HG03575 (cell line): ENCODE results near the gene TROAP.
"Not testable (repeated sequence)": the region's sequence is repeated elsewhere in the genome, so short reads cannot be mapped to it uniquely, and the experiment has no call there.

Experiments used
- ATAC-seq: cut with Tn5 transposase; IDR thresholded peaks from one replicate; pipeline ENCODE4 v1.9.1; 2021; ENCODE audit not compliant: unreplicated experiment, insufficient number of reproducible peaks, low FRiP score; ENCODE audit errors: extremely low read depth

TROAP gene, protein sequence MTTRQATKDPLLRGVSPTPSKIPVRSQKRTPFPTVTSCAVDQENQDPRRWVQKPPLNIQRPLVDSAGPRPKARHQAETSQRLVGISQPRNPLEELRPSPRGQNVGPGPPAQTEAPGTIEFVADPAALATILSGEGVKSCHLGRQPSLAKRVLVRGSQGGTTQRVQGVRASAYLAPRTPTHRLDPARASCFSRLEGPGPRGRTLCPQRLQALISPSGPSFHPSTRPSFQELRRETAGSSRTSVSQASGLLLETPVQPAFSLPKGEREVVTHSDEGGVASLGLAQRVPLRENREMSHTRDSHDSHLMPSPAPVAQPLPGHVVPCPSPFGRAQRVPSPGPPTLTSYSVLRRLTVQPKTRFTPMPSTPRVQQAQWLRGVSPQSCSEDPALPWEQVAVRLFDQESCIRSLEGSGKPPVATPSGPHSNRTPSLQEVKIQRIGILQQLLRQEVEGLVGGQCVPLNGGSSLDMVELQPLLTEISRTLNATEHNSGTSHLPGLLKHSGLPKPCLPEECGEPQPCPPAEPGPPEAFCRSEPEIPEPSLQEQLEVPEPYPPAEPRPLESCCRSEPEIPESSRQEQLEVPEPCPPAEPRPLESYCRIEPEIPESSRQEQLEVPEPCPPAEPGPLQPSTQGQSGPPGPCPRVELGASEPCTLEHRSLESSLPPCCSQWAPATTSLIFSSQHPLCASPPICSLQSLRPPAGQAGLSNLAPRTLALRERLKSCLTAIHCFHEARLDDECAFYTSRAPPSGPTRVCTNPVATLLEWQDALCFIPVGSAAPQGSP

DNA sequence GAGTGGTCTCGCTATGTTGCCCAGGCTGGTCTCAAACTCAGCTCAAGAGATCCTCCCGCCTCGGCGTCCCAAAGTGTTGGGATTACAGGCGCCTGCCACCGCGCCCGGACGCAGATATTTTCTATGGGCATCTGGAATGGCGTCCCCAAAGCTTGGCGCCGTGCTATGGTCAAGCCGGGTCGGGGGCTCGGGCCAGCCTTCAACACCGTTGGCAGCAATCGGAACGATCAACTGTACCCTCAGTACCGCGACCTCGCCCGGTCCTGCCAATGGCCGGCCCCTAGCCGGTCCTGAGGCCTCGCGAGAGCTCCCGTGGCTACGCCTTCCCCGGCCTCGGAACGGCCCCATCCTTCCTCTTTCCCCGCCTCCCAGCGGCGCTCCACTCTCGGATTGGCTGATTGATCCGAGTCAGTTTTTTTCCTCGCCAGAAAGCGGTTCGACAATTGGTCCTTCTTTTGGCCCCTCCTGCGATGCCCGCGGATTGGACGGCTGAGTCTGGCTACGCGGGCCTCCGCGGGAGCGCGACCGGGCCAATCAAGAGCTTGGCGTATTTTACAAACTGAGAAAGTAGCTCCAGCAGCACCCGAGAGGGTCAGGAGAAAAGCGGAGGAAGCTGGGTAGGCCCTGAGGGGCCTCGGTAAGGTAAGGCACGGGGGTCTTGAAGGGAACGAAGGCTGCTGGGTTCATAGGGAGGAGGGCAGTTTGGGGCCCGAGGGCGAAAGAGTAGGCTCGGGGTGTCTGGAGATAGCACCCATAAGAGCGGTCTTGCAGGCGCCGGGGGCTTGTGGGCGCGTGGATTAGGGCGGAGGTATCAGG is at the start of gene TROAP:
Gene TROAP (plus strand): TSS at position 548 of the 816 bp plus-strand sequence. CDS start 354 bp downstream, outside the sequence.
- peak; percentile 72 for ATAC-seq

GRCh38 chr12:49273726-49274395 is 49.2 kb upstream of the TROAP start:
- no peak for ATAC-seq

GRCh38 chr12:49274396-49275069 is 48.5 kb upstream of the TROAP start:
- no peak for ATAC-seq

GRCh38 chr12:49276304-49277290 is 46.5 kb upstream of the TROAP start:
- no peak for ATAC-seq

DNA sequence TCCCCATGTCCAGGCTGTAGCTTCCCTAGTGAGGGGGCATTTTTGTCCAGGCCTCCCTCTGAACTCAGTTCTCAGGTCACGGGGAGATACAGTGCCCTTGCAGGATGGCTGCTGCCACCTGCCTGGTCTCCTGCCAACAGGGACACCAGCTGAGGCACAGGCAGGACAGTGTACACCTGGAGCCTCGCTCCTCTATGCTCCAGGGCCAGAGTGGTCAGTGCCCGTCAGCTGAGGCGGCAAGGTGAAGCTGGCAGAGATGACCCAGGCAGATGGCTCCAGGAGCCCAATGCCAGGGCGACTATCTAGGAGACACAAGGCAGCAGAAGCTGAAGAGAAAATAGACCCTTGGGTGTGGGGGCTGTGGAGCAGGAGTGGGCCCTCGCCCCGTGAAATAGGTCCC is 45.6 kb upstream of the TROAP start:
- no peak for ATAC-seq

DNA sequence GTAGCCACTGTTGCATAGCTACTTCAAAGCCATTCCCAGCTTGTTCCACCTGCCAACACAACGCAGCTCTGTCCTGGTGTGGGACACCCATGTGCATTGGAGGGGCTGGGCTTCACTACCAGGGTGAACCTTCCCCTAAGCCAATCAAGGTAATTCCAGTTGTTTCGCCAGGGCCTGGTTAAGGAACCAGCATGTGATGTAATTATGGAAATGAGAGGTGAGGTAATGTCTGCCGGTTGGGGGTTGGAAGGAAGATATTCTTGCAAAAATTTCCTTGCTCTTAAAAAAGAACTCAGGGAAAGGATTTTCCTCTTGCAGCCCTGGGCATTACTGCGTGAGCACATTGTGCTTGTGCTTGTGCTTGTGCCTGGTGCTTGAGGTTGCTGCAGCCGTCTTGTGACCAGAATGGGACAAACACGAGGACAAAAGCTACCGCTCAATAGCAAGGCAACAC is 43.3 kb upstream of the TROAP start:
- no peak for ATAC-seq

DNA sequence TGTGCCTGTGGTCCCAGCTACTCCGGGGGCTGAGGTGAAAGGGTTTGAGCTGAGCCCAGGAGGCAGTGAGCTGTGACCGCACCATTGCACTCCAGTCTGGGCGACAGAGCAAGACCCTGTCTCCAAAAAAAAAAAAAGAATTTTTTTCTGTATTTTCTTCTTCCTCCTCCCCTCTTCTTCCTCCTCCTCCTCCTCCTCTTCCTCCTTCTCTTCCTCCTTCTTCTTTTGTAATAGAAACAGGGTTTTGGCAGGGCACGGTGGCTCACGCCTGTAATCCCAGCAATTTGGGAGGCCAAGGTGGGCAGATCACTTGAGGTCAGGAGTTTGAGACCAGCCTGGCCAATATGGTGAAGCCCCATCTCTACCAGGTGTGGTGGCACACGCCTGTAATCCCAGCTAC is 42.5 kb upstream of the TROAP start:
- ATAC-seq = not testable (repeated sequence)

- no peak for ATAC-seq
Measured at GRCh38 chr12:49282302-49282701, 40.8 kb upstream of the TROAP start.

DNA sequence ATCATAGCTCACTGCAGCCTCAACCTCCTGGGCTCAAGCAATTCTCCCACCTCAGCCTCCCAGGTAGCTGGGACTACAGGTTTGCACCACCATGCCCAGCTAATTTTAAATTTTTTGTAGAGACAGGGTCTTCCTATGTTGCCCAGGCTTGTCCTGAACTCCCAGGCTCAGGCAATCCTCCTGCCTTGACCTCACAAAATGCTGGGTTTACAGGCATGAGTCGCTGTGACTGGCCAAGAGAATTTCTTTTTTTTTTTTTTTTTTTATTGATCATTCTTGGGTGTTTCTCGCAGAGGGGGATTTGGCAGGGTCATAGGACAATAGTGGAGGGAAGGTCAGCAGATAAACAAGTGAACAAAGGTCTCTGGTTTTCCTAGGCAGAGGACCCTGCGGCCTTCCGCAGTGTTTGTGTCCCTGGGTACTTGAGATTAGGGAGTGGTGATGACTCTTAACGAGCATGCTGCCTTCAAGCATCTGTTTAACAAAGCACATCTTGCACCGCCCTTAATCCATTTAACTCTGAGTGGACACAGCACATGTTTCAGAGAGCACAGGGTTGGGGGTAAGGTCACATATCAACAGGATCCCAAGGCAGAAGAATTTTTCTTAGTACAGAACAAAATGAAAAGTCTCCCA is 40.2 kb upstream of the TROAP start:
- ATAC-seq = not testable (repeated sequence)

- no peak for ATAC-seq
Measured at GRCh38 chr12:49283541-49284429, 39.3 kb upstream of the TROAP start.

DNA sequence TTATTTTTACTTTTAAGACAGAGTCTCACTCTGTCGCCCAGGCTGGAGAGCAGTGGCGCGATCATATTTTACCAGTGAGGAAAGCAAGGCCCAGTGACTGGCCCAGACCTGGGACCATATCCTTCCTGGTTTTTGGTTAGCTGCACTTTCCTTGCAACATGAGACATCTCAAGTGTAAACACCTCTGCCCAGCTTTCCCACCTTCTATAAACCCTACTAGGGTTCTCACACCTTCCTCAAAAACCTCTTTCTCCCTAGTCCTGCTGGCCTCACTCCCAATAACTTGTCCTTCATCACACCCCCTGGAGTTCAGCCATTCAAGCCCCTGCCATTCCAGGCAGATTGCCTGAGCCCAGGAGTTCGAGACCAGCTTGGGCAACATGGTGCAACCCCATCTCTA is 38.4 kb upstream of the TROAP start:
- ATAC-seq = no peak

DNA sequence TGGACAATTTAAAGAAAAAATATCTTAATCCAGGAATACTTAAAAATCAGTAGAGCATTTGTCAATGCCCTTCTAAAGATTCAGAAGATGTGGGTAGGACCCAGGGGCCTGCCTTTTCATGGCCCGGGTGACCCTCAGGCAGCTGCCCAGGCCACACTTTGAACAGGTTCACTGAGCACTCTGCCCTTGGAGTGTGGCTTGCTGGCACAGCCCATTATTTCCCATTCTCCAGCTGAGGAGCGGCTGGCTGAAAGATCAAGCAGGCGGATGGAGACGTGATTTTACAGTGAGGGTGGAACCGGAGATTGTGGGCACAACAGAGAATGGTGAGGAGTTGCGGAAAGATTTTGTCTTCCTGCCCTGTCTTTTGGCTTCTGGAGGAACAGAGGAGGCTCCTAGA is 35.2 kb upstream of the TROAP start:
- ATAC-seq = no peak

GRCh38 chr12:49288412-49288853 is 34.6 kb upstream of the TROAP start:
- ATAC-seq = no peak

DNA sequence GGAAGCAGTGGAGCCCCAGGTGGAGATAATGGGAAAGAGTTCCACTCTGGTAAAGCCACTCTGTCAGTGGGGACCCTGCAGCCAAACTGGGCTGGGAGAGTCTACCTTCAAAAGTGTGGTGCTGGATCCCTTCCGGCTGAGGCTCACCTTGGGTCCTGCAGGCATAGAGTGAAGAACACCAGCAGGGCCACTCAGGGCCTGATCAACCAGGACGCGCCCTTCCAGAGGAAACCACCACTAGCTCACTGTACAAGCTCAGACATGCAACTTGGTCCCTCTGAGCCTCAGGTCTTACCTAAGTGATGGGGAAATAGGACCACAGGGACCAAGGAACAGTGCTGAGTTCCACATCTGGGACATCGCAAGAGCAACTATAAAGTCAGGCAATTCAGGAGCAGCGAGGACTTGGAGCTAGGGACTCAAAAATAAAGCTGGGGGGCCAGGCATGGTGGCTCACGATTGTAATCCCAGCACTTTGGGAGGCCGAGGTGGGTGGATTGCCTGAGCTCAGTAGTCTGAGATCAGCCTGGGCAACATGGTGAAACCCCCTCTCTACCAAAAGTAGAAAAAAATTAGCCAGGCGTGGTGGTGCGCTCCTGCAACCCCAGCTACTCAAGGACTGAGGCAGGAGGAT is 34.0 kb upstream of the TROAP start:
- ATAC-seq = no peak

GRCh38 chr12:49292729-49293055 is 30.4 kb upstream of the TROAP start:
- ATAC-seq = no peak
